KMS-11 (cell line): ENCODE results near the gene IGSF22.

Source experiments
- H2AFZ ChIP-seq: fragments of 200-600 bp; sonication (generic); 2 replicates; pipeline ENCODE4 v1.6.1; 2016; ENCODE audit warnings: antibody characterized with exemption, mixed run types, low read depth
- H3K27ac ChIP-seq: fragments of 200-600 bp; sonication (generic); 2 replicates; pipeline ENCODE4 v1.6.1; 2016; ENCODE audit warnings: mild to moderate bottlenecking, mixed run types
- H3K27me3 ChIP-seq: fragments of 200-600 bp; sonication (generic); 2 replicates; pipeline ENCODE4 v1.6.1; 2017; ENCODE audit warnings: mild to moderate bottlenecking, low read depth, mixed run types, moderate library complexity; ENCODE audit not compliant: insufficient read depth
- H3K36me3 ChIP-seq: fragments of 200-600 bp; sonication (generic); 2 replicates; pipeline ENCODE4 v1.6.1; 2017; ENCODE audit warnings: mild to moderate bottlenecking, mixed run types; ENCODE audit not compliant: insufficient read depth
- H3K4me1 ChIP-seq: fragments of 200-600 bp; sonication (generic); 2 replicates; pipeline ENCODE4 v1.6.1; 2016; ENCODE audit warnings: mild to moderate bottlenecking, low read depth, mixed run types; ENCODE audit not compliant: poor library complexity, severe bottlenecking
- H3K4me2 ChIP-seq: fragments of 200-600 bp; sonication (generic); 2 replicates; pipeline ENCODE4 v1.7.0; 2016; ENCODE audit warnings: mild to moderate bottlenecking, mixed run types
- H3K4me3 ChIP-seq: fragments of 200-600 bp; sonication (generic); IDR thresholded peaks from 2 replicates; pipeline ENCODE4 v1.6.1; 2017; ENCODE audit warnings: low read depth, low read length, mixed read lengths; ENCODE audit not compliant: insufficient read depth
- H3K79me2 ChIP-seq: fragments of 200-600 bp; sonication (generic); 2 replicates; pipeline ENCODE4 v1.6.1; 2016; ENCODE audit warnings: low read depth, mixed run types; ENCODE audit not compliant: insufficient read depth
- H3K9ac ChIP-seq: fragments of 200-600 bp; sonication (generic); 2 replicates; pipeline ENCODE4 v1.6.1; 2016; ENCODE audit warnings: mild to moderate bottlenecking, mixed run types
- H4K20me1 ChIP-seq: fragments of 200-600 bp; sonication (generic); 2 replicates; pipeline ENCODE4 v1.6.1; 2016; ENCODE audit warnings: mild to moderate bottlenecking, mixed run types; ENCODE audit not compliant: insufficient read depth
- CTCF ChIP-seq: fragments of 200-600 bp; sonication (generic); conservative IDR thresholded peaks from 2 replicates; pipeline ENCODE4 v1.6.1; 2017; ENCODE audit warnings: low read depth, mild to moderate bottlenecking, antibody characterized with exemption, low read length, moderate library complexity, mixed read lengths

IGSF22 gene

GRCh38 chr11:18739685-18740084 lies 13.7 kb upstream of the IGSF22 start:
- H3K4me2 ChIP-seq, result no peak overlapping the region
- H4K20me1 ChIP-seq, result no peaks in the 10 kb centered on the region
- no peaks in the 10 kb centered on the region for H3K36me3 ChIP-seq
- no peak overlapping the region for H2AFZ ChIP-seq
- H3K27ac ChIP-seq, result no peak overlapping the region
- no peaks in the 10 kb centered on the region for H3K79me2 ChIP-seq
- TF ChIP-seq CTCF, result no peak
- H3K4me1 ChIP-seq, result no peaks in the 10 kb centered on the region
- H3K27me3 ChIP-seq, result no peaks in the 10 kb centered on the region
- H3K9ac ChIP-seq, result no peak overlapping the region
- no peak overlapping the region for H3K4me3 ChIP-seq

- no peak overlapping the region for H3K4me2 ChIP-seq
Observed at GRCh38 chr11:18737642-18738041, 11.7 kb upstream of the IGSF22 start.

GRCh38 chr11:18736590-18737148 lies 10.7 kb upstream of the IGSF22 start:
- Histone ChIP-seq H3K9ac (no peak overlapping the region), H2AFZ (no peak overlapping the region), H3K4me3 (no peak overlapping the region), H3K79me2 (no peaks in the 10 kb centered on the region), H3K36me3 (no peaks in the 10 kb centered on the region), H4K20me1 (no peaks in the 10 kb centered on the region), H3K4me2 (no peak overlapping the region), H3K4me1 (no peaks in the 10 kb centered on the region), H3K27me3 (no peaks in the 10 kb centered on the region), H3K27ac (no peak overlapping the region)
- TF ChIP-seq CTCF, result no peak

More at GRCh38 chr11:18737642-18738041, 11.7 kb upstream of the IGSF22 start:
- no peaks in the 10 kb centered on the region for H3K4me1 ChIP-seq
- no peaks in the 10 kb centered on the region for H3K27me3 ChIP-seq
- no peak overlapping the region for H3K4me3 ChIP-seq
- H4K20me1 ChIP-seq, result no peaks in the 10 kb centered on the region
- no peaks in the 10 kb centered on the region for H3K36me3 ChIP-seq
- H3K79me2 ChIP-seq, result no peaks in the 10 kb centered on the region
- TF ChIP-seq CTCF, result no peak
- H3K9ac ChIP-seq, result no peak overlapping the region
- no peak overlapping the region for H3K27ac ChIP-seq
- no peak overlapping the region for H2AFZ ChIP-seq

- Histone ChIP-seq H3K27me3 (no peaks in the 10 kb centered on the region), H4K20me1 (no peaks in the 10 kb centered on the region), H3K4me1 (no peaks in the 10 kb centered on the region), H2AFZ (no peak overlapping the region), H3K9ac (no peak overlapping the region), H3K4me2 (no peak overlapping the region), H3K27ac (no peak overlapping the region), H3K79me2 (no peaks in the 10 kb centered on the region), H3K4me3 (no peak overlapping the region), H3K36me3 (no peaks in the 10 kb centered on the region)
- TF ChIP-seq CTCF, result no peak
Observed at GRCh38 chr11:18733202-18733601, 7.2 kb upstream of the IGSF22 start.
